Measurements from ENCODE around the gene GALNTL6. TPM values are rescaled to one million over a fixed set of nuclear protein-coding genes. Genes with fewer than 3 reads are reported as not detected.

The GALNTL6 gene
- total RNA-seq, 3 donors from 2014 or later, result not detected

- Mint-ChIP-seq H3K36me3 (ENCODE audit: insufficient read depth) (no peaks in the 10 kb centered on the region), H3K4me1 (ENCODE audit: low read depth) (no peaks in the 10 kb centered on the region), H3K4me3 (no peak overlapping the region), H3K27me3 (ENCODE audit: low read depth) (no peaks in the 10 kb centered on the region), H3K9me3 (peaks cover 5% of the 10 kb centered on the region)
- DNase-seq, result no peak
- no peak for ATAC-seq
These were observed 116.3 kb downstream of the GALNTL6 start for GRCh38 chr4:171929477-171929876.

GRCh38 chr4:171929907-171930306, 116.7 kb downstream of the GALNTL6 start:
- no peak overlapping the region for H3K4me3 Mint-ChIP-seq
- no peaks in the 10 kb centered on the region for H3K4me1 Mint-ChIP-seq (ENCODE audit: low read depth)
- ATAC-seq, result no peak
- no peaks in the 10 kb centered on the region for H3K27me3 Mint-ChIP-seq (ENCODE audit: low read depth)
- peaks cover 7% of the 10 kb centered on the region for H3K9me3 Mint-ChIP-seq
- no peak for DNase-seq
- H3K36me3 Mint-ChIP-seq (ENCODE audit: insufficient read depth), result no peaks in the 10 kb centered on the region

DNA sequence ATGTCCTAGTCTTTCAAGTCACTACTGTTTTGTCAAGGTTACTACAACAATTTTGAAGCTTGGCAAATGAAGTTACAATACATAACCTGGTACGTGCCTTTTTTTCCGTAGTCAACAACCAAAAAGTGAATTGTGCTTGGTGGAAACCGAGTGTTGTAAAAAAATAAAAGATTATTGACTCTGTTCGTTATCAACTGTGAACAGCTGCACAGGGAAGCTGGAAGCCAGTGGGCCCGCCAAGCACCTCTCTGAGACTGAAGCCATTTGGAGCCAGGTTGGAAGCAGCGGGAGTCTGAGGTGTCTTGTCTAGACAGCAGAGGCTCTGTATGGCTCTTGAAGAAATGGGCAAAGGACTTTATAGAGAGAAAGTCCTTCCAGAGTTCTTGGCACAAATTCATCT, 119.0 kb downstream of the GALNTL6 start:
- Mint-ChIP-seq H3K9me3 (peaks cover 8% of the 10 kb centered on the region), H3K36me3 (ENCODE audit: insufficient read depth) (no peaks in the 10 kb centered on the region), H3K4me1 (ENCODE audit: low read depth) (no peaks in the 10 kb centered on the region), H3K4me3 (no peak overlapping the region), H3K27me3 (ENCODE audit: low read depth) (no peaks in the 10 kb centered on the region)
- DNase-seq, result no peak
- ATAC-seq, result no peak

- DNase-seq (no peak), ATAC-seq (no peak)
- Mint-ChIP-seq H3K27me3 (ENCODE audit: low read depth) (no peaks in the 10 kb centered on the region), H3K36me3 (ENCODE audit: insufficient read depth) (no peaks in the 10 kb centered on the region), H3K4me3 (no peak overlapping the region), H3K9me3 (no peaks in the 10 kb centered on the region), H3K4me1 (ENCODE audit: low read depth) (no peaks in the 10 kb centered on the region)
These were observed 127.5 kb downstream of the GALNTL6 start for GRCh38 chr4:171940656-171941055.

GRCh38 chr4:171947400-171947799, 134.2 kb downstream of the GALNTL6 start:
- Mint-ChIP-seq H3K9me3 (peaks cover 11% of the 10 kb centered on the region), H3K27me3 (ENCODE audit: low read depth) (no peaks in the 10 kb centered on the region), H3K4me1 (ENCODE audit: low read depth) (no peaks in the 10 kb centered on the region), H3K4me3 (no peak overlapping the region), H3K36me3 (ENCODE audit: insufficient read depth) (no peaks in the 10 kb centered on the region)
- DNase-seq (no peak), ATAC-seq (no peak)

DNA sequence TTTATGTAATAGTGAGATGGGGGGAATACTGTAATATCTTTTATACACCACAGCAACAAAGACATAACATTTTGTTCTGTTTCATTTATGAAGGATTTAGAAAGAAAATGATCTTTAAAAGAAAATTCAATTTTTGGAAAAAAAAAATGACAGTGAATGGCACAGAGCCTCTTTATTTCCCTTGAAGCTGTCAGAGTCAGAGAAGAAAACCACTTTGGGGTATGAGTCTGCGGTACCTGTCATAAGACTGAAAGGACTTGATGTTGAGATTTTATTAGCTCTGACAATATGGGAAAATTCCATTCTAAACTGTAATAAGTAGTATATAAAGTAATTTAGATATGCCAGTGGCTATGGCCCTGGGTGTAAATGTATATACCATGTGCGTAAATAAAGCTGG, 134.8 kb downstream of the GALNTL6 start:
- H3K4me3 Mint-ChIP-seq, result no peak overlapping the region
- H3K36me3 Mint-ChIP-seq (ENCODE audit: insufficient read depth), result no peaks in the 10 kb centered on the region
- H3K27me3 Mint-ChIP-seq (ENCODE audit: low read depth), result no peaks in the 10 kb centered on the region
- no peaks in the 10 kb centered on the region for H3K4me1 Mint-ChIP-seq (ENCODE audit: low read depth)
- H3K9me3 Mint-ChIP-seq, result peaks cover 11% of the 10 kb centered on the region
- DNase-seq (no peak), ATAC-seq (no peak)

DNA sequence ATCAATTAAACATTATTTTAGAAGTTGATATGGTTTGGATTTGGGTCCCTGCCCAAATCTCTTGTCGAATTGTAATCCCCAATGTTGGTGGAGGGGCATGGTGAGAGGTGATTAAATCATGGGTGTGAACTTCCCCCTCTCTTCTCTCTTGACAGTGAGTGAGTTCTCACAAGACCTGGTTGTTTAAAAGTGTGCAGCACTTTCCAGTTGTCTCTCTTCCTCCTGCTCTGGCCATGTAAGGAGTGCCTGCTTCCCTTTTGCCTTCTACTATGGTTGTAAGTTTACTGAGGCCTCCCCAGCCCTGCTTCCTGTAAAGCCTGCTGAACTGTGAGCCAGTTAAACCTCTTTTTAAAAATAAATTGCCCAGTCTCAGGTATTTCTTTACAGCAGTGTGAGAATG, 141.4 kb downstream of the GALNTL6 start:
- Mint-ChIP-seq H3K4me1 (ENCODE audit: low read depth) (no peaks in the 10 kb centered on the region), H3K27me3 (ENCODE audit: low read depth) (no peaks in the 10 kb centered on the region), H3K9me3 (peaks cover 2% of the 10 kb centered on the region), H3K4me3 (no peak overlapping the region), H3K36me3 (ENCODE audit: insufficient read depth) (no peaks in the 10 kb centered on the region)
- ATAC-seq (no peak), DNase-seq (no peak)

DNA sequence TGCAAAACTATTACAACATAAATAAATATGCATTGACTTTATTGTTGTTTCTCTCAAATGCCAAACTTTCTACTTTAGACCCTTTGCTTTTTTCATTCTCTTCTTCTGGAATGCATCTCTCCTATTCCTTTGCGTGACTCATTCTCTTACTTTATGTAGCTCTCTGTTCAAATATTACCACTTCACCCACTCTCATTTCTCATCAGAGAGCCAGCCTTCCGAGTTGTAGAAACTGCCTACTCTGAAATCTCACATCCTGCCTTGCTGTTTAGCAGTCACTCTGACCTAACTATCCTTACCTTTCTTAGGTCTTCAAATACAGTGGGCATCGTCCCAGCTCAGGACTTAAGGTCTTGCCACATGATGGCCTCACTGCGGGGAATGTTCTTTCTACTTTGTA, 143.5 kb downstream of the GALNTL6 start:
- Mint-ChIP-seq H3K4me3 (no peak overlapping the region), H3K4me1 (ENCODE audit: low read depth) (no peaks in the 10 kb centered on the region), H3K27me3 (ENCODE audit: low read depth) (no peaks in the 10 kb centered on the region), H3K36me3 (ENCODE audit: insufficient read depth) (no peaks in the 10 kb centered on the region), H3K9me3 (no peaks in the 10 kb centered on the region)
- ATAC-seq (no peak), DNase-seq (no peak)

DNA sequence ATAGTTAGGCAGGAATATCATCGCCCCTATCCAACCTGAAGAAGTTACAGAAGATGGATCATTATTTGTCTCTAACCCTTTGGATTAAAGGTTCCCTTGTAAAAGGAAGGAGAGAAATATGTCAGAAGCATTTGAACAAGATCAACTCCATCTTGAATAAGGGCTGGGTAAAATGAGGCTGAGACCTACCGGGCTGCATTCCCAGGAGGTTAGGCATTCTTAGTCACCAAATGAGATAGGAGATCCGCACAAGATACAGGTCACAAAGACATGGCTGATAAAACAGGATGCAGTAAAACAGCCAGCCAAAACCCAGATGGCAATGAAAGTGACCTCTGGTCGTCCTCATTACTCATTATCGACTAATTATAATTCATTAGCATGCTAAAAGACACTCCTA, 148.9 kb downstream of the GALNTL6 start:
- no peak for DNase-seq
- Mint-ChIP-seq H3K36me3 (ENCODE audit: insufficient read depth) (no peaks in the 10 kb centered on the region), H3K4me3 (no peak overlapping the region), H3K27me3 (ENCODE audit: low read depth) (no peaks in the 10 kb centered on the region), H3K4me1 (ENCODE audit: low read depth) (no peaks in the 10 kb centered on the region), H3K9me3 (peaks cover 3% of the 10 kb centered on the region)
- no peak for ATAC-seq

DNA sequence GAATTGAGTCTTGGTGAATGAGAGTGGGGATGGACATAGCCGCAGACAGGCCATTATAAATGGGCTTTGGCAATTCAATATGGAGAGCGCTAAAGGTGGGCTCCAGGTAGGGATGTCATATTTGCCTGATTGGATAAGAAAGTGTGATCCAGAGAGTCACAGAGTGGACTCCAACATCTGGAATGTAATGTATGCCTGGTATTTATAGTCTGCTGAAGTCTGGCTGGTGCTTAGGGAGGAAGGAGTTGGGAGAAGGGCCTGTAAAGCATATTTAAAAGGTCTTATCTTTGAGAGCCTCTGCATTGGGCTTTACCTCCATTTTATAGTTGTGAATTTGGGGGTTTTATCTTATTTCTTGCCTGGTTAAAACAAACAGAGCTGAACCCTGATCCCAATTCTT, 153.2 kb downstream of the GALNTL6 start:
- Mint-ChIP-seq H3K4me1 (ENCODE audit: low read depth) (no peaks in the 10 kb centered on the region), H3K9me3 (peaks cover 6% of the 10 kb centered on the region), H3K36me3 (ENCODE audit: insufficient read depth) (no peaks in the 10 kb centered on the region), H3K27me3 (ENCODE audit: low read depth) (no peaks in the 10 kb centered on the region), H3K4me3 (no peak overlapping the region)
- no peak for DNase-seq
- ATAC-seq, result no peak

DNA sequence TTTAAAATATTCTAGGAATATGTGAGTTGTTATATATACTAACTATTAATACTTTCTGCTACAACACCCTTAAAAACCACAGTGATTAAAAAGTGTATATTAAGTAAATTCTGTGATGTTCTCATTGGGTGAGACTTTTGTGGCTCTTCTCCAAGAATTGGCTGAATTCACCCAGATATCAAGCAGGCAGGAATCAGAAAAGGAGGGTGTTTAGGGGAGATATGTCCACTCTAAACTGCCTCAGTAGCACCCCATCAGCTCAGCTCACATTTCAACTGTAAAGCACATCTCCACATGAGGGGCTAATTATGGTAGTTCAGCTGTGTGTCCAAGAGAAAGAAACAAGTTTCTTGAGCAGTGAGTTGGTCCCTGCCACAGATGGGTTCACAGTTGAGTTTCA, 165.0 kb downstream of the GALNTL6 start:
- H3K36me3 Mint-ChIP-seq (ENCODE audit: insufficient read depth), result no peaks in the 10 kb centered on the region
- no peaks in the 10 kb centered on the region for H3K27me3 Mint-ChIP-seq (ENCODE audit: low read depth)
- H3K4me3 Mint-ChIP-seq, result no peak overlapping the region
- no peaks in the 10 kb centered on the region for H3K9me3 Mint-ChIP-seq
- DNase-seq, result no peak
- ATAC-seq, result no peak
- H3K4me1 Mint-ChIP-seq (ENCODE audit: low read depth), result no peaks in the 10 kb centered on the region

- Mint-ChIP-seq H3K36me3 (ENCODE audit: insufficient read depth) (no peaks in the 10 kb centered on the region), H3K9me3 (no peaks in the 10 kb centered on the region), H3K4me3 (no peak overlapping the region), H3K27me3 (ENCODE audit: low read depth) (no peaks in the 10 kb centered on the region), H3K4me1 (ENCODE audit: low read depth) (no peaks in the 10 kb centered on the region)
- ATAC-seq, result no peak
- no peak for DNase-seq
These were observed 166.3 kb downstream of the GALNTL6 start for GRCh38 chr4:171979461-171979860.

GRCh38 chr4:171981185-171981584, 168.0 kb downstream of the GALNTL6 start:
- no peaks in the 10 kb centered on the region for H3K36me3 Mint-ChIP-seq (ENCODE audit: insufficient read depth)
- H3K9me3 Mint-ChIP-seq, result no peaks in the 10 kb centered on the region
- H3K4me3 Mint-ChIP-seq, result no peak overlapping the region
- ATAC-seq (no peak), DNase-seq (no peak)
- H3K27me3 Mint-ChIP-seq (ENCODE audit: low read depth), result no peaks in the 10 kb centered on the region
- no peaks in the 10 kb centered on the region for H3K4me1 Mint-ChIP-seq (ENCODE audit: low read depth)

- no peaks in the 10 kb centered on the region for H3K27me3 Mint-ChIP-seq (ENCODE audit: low read depth)
These were observed 171.0 kb downstream of the GALNTL6 start for GRCh38 chr4:171983935-171984805.

DNA sequence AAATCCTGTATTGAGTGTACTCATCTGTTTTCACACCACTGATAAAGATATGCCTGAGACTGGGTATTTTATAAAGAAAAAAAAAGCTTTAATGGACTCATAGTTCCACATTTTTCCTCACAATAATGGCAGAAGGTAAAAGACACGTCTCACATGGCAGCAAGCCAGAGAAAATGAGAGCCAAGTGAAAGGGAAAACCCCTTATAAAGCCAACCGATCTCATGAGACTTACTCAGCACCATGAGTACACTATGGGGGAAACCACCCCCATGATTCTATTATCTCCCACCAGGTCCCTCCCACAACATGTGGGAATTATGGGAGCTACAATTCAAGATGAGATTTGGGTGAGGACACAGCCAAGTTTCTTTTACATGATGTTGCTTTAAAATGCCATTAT, 171.9 kb downstream of the GALNTL6 start:
- ATAC-seq (no peak), DNase-seq (no peak)
- H3K4me3 Mint-ChIP-seq, result no peak overlapping the region
- no peaks in the 10 kb centered on the region for H3K27me3 Mint-ChIP-seq (ENCODE audit: low read depth)
- H3K36me3 Mint-ChIP-seq (ENCODE audit: insufficient read depth), result no peaks in the 10 kb centered on the region
- no peaks in the 10 kb centered on the region for H3K4me1 Mint-ChIP-seq (ENCODE audit: low read depth)
- peaks cover 8% of the 10 kb centered on the region for H3K9me3 Mint-ChIP-seq

More at GRCh38 chr4:171983935-171984805, 171.0 kb downstream of the GALNTL6 start:
- ATAC-seq (no peak), DNase-seq (no peak)
- Mint-ChIP-seq H3K9me3 (peaks cover 8% of the 10 kb centered on the region), H3K4me3 (no peak overlapping the region), H3K36me3 (ENCODE audit: insufficient read depth) (no peaks in the 10 kb centered on the region), H3K4me1 (ENCODE audit: low read depth) (no peaks in the 10 kb centered on the region)

Data from activated T-cell treated with anti-CD3 and anti-CD28 coated beads, Interleukin-2, amount 50 U/mL, for 4 hours (primary cell).